Breast epithelium (tissue), 4 donors: ENCODE data around the gene DDO. TPM values are rescaled to one million over a fixed set of nuclear protein-coding genes. Genes with fewer than 3 reads are reported as not detected.
"Not testable (repeated sequence)": the region's sequence is repeated elsewhere in the genome, so short reads cannot be mapped to it uniquely, and the experiment has no call there.

Experiments used
- DNase-seq, 2 donors: peaks; one replicate each; pipeline ENCODE4 v3.0.0-alpha.2; 2019; ENCODE audit warnings: low spot score in 2 of 2
- H3K27ac ChIP-seq, 2 donors: fragments of 200-600 bp; sonication (generic) in 1 of 2; one replicate each; pipeline ENCODE4 v1.5.1; 2016 to 2019; ENCODE audit warnings: mild to moderate bottlenecking in 1 of 2
- H3K27me3 ChIP-seq, 2 donors: fragments of 200-600 bp; sonication (generic) in 1 of 2; one replicate each; pipeline versions ENCODE4 v1.5.1 to v1.6.0; 2017 to 2019; ENCODE audit warnings: control low read depth in 1 of 2, mild to moderate bottlenecking in 1 of 2
- H3K36me3 ChIP-seq: fragments of 200-600 bp; one replicate; pipeline ENCODE4 v1.5.1; 2019
- H3K4me1 ChIP-seq, 2 donors: fragments of 200-600 bp; sonication (generic); one replicate each; pipeline ENCODE4 v1.5.1; 2016 to 2019; ENCODE audit warnings: control low read depth in 1 of 2
- H3K4me3 ChIP-seq, 3 donors: fragments of 200-600 bp; sonication (generic); 1 replicate in 2 of 3; 2 replicates in 1 of 3; pipeline ENCODE4 v1.5.1; 2016 to 2019; ENCODE audit warnings: mild to moderate bottlenecking in 3 of 3, moderate library complexity in 2 of 3
- H3K9me3 ChIP-seq, 2 donors: fragments of 200-600 bp; sonication (generic) in 1 of 2; one replicate each; pipeline ENCODE4 v1.5.1; 2016 to 2019; ENCODE audit warnings: control low read depth in 1 of 2
- CTCF ChIP-seq, 3 donors: fragments of 450-650 bp; IDR thresholded peaks; one replicate each; pipeline ENCODE4 v1.5.1; 2016 to 2017; ENCODE audit warnings: antibody characterized with exemption in 3 of 3, mild to moderate bottlenecking in 3 of 3, moderate library complexity in 3 of 3
- POLR2A ChIP-seq: fragments of 450-650 bp; IDR thresholded peaks from one replicate; pipeline ENCODE4 v1.6.1; 2016; ENCODE audit warnings: antibody characterized with exemption, mild to moderate bottlenecking, moderate library complexity
- POLR2AphosphoS5 ChIP-seq, 3 donors: sonication (generic); formaldehyde crosslinking; IDR thresholded peaks; one replicate each; pipeline ENCODE4 v1.6.1; 2017; ENCODE audit warnings: antibody characterized with exemption in 3 of 3
- intact Hi-C: fragments of 100-400 bp; cut with DNase I; formaldehyde crosslinking; loops from one replicate; pipeline ENCODE4 v1.15.1; 2023; ENCODE audit warnings: low total_unique reads
- total RNA-seq, 3 donors: library from RNA; depleted of rRNA; stranded (reverse); fragments of >200 nt; gene quantifications; one replicate each; pipeline ENCODE4 v1.1.0, GENCODE V29; 2016

Gene DDO
- total RNA-seq, 3 donors from 2014 or later: 1.6 to 4.7 (median 2.0) TPM

- Histone ChIP-seq H3K4me1 (no peaks in the 10 kb centered on the region), H3K9me3 (no peaks in the 10 kb centered on the region), H3K27me3 (no peaks in the 10 kb centered on the region), H3K4me3 (no peak overlapping the region), H3K27ac (no peak overlapping the region), H3K36me3 (no peaks in the 10 kb centered on the region)
- DNase-seq: no peak
- TF ChIP-seq POLR2AphosphoS5 (IDR thresholded peaks at IDR 0.05): no peak
- no peak for TF ChIP-seq CTCF (IDR thresholded peaks at IDR 0.05)
- TF ChIP-seq POLR2A: no peak
- intact Hi-C loops: no loop called here
Measured at GRCh38 chr6:110351546-110351945, 63.8 kb downstream of the DDO start.

- H3K27ac ChIP-seq, H3K27me3 ChIP-seq, H3K4me3 ChIP-seq, H3K4me1 ChIP-seq, H3K36me3 ChIP-seq, DNase-seq, intact Hi-C loops, H3K9me3 ChIP-seq: not testable (repeated sequence)
Measured at GRCh38 chr6:110350593-110350992, 64.8 kb downstream of the DDO start.

GRCh38 chr6:110348961-110349690, 66.2 kb downstream of the DDO start:
- Histone ChIP-seq H3K27ac (no peak overlapping the region), H3K4me1 (no peaks in the 10 kb centered on the region), H3K4me3 (no peak overlapping the region), H3K9me3 (no peaks in the 10 kb centered on the region), H3K27me3 (no peaks in the 10 kb centered on the region), H3K36me3 (no peaks in the 10 kb centered on the region)
- intact Hi-C loops: no loop called here
- TF ChIP-seq POLR2A: no peak
- TF ChIP-seq POLR2AphosphoS5 (IDR thresholded peaks at IDR 0.05): no peak
- TF ChIP-seq CTCF (IDR thresholded peaks at IDR 0.05): no peak
- DNase-seq: no peak

- TF ChIP-seq CTCF (IDR thresholded peaks at IDR 0.05) (no peak), POLR2AphosphoS5 (IDR thresholded peaks at IDR 0.05) (no peak), POLR2A (no peak)
- Histone ChIP-seq H3K27ac (no peak overlapping the region), H3K27me3 (no peaks in the 10 kb centered on the region), H3K36me3 (no peaks in the 10 kb centered on the region), H3K4me1 (no peaks in the 10 kb centered on the region), H3K9me3 (no peaks in the 10 kb centered on the region), H3K4me3 (no peak overlapping the region)
- intact Hi-C loops: no loop called here
- no peak for DNase-seq
Measured at GRCh38 chr6:110345025-110345424, 70.3 kb downstream of the DDO start.

GRCh38 chr6:110342759-110343158, 72.6 kb downstream of the DDO start:
- H3K9me3 ChIP-seq: no peaks in the 10 kb centered on the region
- no peaks in the 10 kb centered on the region for H3K4me1 ChIP-seq
- intact Hi-C loops: no loop called here
- H3K27me3 ChIP-seq: no peaks in the 10 kb centered on the region
- DNase-seq: no peak
- H3K36me3 ChIP-seq: no peaks in the 10 kb centered on the region
- TF ChIP-seq CTCF (IDR thresholded peaks at IDR 0.05) (no peak), POLR2A (no peak), POLR2AphosphoS5 (IDR thresholded peaks at IDR 0.05) (no peak)
- no peak overlapping the region for H3K4me3 ChIP-seq
- no peak overlapping the region for H3K27ac ChIP-seq

Other genes with a start within 250 kb of the DDO start
- gene WASF1, start 235.9 kb downstream of the DDO start, total RNA-seq: 10 to 100 TPM; 11.4 to 19.7 (median 12.3) TPM
- 10 to 100 TPM; 17.8 to 27.4 (median 20.3) TPM for gene CDC40, start 235.1 kb downstream of the DDO start, total RNA-seq
- 1 to 10 TPM in 2 of 3 donors, under 1 TPM in 1; 0.96 to 6.6 (median 3.4) TPM for gene METTL24, start 57.2 kb downstream of the DDO start, total RNA-seq
- 1 to 10 TPM in 1 of 3 donors, under 1 TPM in 2; 0.15 to 2.9 (median 0.33) TPM for gene SLC22A16, start 61.0 kb upstream of the DDO start, total RNA-seq